Right renal cortex interstitium (tissue), 3 donors: ENCODE results near the gene CNTROB. TPM values are rescaled to one million over a fixed set of nuclear protein-coding genes. Genes with fewer than 3 reads are reported as not detected.

Source experiments
- DNase-seq, 3 donors: peaks; one replicate each; pipeline ENCODE4 v3.0.0-alpha.2; 2013; ENCODE audit warnings: low read depth in 3 of 3, low spot score in 2 of 3
- polyA plus RNA-seq, 3 donors: library from polyadenylated mRNA; unstranded; fragments of 120-200 nt; gene quantifications; one replicate each; pipeline ENCODE4 v1.2.1, GENCODE V29; 2013; ENCODE audit not compliant: insufficient read length in 3 of 3

CNTROB gene
- 10 to 100 TPM; 48.1 to 49.6 (median 48.6) TPM for polyA plus RNA-seq

DNA sequence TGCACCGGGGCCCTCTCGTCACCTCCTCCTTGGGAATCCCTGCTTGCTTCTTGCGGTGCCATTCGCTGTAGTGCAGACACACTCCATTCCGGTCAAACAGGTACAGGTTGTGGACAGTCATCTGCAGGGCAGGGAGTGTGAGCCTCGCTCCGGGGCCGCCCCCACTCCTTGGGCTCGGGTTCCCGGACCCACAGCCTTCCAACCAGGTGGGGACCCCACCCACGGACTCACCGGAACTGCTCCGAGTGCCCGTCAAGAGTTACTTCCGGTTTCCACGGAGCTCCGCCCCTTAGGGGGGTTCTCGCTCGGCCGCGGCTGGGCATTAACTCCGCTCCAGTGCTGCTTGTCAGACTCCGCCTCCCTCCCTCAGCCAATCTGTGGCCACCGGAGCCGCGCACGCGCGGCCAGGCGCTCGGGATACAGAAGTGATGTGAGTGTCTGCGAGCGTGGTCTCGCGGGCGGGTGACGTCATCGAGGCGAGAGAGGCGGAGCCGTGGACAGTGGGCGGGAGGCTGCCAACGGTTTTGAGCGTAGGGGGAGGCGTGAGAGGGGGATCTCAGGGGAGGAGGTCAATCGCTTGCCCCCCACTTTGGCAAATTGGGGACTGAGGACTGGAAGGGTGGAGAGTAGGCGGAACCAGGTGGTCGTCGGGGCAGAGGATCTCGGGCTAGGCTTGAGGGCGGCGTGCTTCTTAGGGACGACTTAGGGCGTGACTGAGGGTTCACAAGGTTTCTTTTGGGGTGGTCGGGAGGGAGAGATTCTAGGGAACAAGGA, at the start of gene CNTROB, which contains the start of gene TRAPPC1:
TSS of gene CNTROB (plus strand) at position 498 of the 774 bp plus-strand sequence. CDS start 874 bp downstream, outside the sequence.
TSS of gene TRAPPC1 (minus strand) at position 238 of the 774 bp plus-strand sequence. CDS start at position 121, 117 bp downstream.
- peak; percentile 97 to 98 (median 98) for DNase-seq

GRCh38 chr17:7882629-7883028, 49.4 kb upstream of the CNTROB start:
- DNase-seq, result no peak

DNA sequence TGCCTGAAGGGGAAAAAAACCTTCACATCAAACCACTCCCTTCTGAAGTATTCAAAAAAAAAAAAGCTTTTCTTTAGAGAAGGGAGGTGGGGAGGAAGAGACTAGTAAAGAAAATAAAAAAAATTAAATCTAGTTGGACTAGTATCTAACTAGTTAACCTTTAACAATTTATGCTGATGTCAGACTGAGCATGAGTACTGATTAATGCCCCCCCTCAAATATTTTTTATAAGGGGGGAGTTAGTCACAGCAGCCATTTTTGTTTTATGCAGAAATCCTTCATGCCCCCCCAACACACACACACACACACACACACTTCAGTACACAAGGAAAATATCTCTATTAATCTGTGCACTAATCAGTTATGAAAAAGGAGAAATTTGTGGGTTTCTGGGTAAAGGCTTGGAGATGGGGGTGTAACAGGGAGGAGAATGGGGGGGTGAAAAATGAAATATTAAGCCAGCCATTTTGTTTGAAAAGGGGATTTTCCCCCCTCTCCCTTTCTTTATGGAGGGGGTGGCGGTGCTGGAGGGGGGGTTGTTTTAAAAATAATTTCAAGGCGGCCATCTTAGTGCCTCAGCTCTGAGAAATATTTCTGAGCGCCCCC, 48.1 kb upstream of the CNTROB start:
- DNase-seq, result peak in 2 of 3 donors; percentile 44 to 47

DNA sequence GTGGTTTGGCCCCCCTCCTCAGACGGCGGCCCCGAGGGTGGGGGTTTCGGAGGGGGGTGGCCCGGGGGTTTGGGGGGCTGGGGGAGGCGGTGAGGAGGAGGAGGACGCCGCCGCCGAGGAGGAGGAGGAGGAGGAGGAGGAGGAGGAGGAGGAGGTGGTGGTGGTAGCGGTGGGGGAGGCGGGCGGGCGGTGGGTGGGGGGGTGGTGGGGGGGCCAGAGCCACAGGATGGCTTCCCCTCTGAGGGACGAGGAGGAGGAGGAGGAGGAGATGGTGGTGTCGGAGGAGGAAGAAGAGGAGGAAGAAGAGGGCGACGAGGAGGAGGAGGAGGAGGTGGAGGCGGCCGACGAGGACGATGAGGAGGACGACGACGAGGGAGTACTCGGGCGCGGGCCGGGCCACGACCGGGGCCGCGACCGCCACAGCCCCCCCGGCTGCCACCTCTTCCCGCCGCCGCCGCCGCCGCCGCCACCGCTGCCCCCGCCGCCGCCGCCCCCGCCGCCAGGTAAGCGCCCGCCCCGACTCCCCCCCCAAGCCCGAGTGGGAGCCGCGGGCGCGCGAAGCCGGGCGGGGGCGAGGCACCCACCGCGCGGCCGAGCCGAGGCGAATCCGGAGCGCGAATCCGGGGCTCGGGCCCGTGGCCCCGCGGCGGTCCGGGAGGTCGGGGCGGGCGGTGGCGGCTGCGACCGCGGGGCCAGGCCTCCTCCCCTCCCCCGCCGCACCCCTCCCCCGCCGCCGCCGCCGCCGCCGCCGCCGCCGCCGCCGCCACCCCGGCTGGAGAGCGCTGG, 47.2 kb upstream of the CNTROB start:
- DNase-seq, result no peak

- peak in 2 of 3 donors; percentile 57 to 68 for DNase-seq
These were observed 46.4 kb upstream of the CNTROB start for GRCh38 chr17:7885367-7886226.

GRCh38 chr17:7886227-7887037, 45.6 kb upstream of the CNTROB start:
- peak; percentile 19 to 58 (median 41) for DNase-seq

DNA sequence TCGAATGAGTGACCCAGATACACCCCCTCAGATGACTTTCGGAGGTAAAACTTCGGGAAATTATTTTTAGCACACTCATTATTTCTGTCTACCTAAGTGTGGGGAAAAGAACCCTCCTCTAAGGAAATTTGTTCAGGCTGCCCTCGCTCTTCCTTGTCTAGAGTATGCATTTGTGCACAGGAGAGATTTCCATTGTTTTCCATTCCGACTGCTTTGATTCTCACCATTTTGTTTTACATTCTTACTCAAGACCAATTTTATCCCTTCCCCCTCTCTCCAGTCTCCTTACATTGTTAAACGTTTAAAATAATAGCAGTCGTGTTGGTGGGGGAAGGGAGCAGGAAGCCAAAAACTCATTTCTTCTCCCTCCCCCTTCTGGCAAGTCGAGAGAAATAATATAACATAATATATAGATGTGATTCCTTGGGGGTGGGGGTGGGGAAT, 44.9 kb upstream of the CNTROB start:
- peak in 1 of 3 donors; percentile 93 for DNase-seq

- peak; percentile 56 to 96 (median 94) for DNase-seq
These were observed 44.4 kb upstream of the CNTROB start for GRCh38 chr17:7887482-7888183.

DNA sequence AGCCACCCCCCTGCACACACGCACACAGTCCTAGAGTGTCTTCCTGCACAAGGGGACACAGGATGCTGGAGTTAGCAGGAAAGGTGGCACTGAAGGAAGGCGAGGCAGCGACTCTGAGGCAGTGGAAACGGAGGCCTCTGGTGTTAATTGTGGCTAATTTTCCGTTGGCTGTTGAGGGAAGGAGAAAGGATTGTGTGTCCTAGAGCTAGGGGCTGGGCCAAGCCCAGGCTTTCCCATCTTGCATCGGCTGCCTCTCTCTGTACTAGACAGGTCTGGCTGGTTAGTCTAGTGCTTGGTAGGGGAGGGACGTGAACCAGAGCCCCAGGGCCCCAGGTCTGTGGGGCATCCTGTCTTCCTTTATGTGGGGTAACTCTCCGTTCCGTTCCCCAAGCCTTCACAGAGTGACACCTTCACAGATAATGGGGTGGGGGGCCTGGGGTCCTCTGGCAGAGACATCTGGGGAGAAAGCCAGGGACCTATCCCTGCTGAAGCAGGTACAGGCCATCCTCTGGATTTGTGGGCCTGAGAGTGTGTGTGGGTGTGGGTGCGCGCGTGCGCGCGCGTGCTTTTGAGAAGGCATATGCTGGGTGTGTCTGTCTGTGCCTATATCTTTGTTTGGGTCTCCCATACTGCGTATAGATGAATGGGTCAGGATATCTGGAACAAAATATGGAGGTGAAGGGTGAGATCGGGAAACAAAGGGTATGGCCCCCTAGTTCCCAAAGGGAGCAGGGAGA, 43.7 kb upstream of the CNTROB start, which contains the start of gene CHD3:
TSS of gene CHD3 (plus strand) at position 606 of the 737 bp plus-strand sequence. CDS start 212 bp downstream, outside the sequence.
- no peak for DNase-seq

DNA sequence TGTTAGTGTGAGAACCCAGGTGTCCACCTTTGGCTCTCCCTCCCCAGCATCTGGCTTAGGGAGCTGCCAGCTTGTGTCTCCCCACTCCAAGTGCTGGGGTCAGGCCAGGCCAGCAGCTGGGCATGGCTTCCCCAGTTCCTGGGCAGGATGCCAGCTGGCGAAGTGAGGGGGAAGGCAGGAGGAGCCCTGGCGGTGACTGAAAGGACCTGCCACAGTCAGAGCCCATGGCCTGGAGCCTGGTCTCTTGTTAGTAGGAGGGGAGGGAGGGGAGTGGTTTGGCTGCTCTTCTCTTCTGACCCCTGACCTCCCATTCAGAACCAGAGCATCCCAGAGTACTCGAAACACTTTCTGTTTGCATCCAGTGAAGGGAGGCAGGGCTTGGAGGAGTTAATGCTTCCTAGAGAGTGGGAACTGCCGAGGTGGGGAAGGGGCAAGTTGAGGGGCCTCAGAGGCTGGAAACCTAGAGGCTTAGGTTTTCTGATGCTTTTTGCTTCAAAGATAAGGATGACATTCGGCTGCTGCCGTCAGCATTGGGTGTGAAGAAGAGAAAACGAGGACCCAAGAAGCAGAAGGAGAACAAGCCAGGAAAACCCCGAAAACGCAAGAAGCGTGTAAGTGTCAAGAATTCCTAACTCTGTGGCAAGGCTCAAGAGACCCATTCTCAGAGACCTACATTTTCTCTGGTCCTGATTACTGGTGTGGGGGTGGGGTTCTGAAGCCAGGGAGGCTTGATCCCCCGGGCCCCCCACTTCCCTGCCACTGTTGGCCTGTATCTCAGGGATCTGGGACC, 42.6 kb upstream of the CNTROB start:
- DNase-seq, result peak; percentile 41 to 76 (median 71)

DNA sequence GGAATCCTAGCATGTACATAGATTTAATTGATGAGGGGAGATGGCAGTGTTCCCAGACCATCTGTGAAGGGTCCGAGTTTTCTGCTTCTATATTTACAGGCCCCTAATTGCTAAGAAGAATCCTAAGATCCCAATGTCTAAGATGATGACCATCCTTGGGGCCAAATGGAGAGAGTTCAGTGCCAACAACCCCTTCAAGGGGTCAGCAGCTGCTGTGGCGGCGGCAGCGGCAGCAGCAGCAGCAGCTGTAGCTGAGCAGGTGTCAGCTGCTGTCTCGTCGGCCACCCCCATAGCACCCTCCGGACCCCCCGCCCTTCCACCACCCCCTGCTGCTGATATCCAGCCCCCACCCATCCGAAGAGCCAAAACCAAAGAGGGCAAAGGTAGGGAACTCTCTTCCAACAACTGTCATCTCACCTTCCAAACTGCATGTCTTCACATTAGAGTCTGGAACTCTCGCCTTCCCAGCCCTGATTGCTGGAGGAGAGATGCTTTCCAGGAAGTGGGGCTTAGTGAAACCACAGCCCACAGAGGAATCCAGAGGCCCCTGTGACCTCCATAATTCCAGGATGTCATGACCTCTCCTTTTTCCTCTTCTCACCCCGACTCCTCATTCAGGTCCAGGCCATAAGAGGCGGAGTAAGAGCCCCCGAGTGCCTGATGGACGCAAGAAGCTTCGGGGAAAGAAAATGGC, 38.7 kb upstream of the CNTROB start:
- no peak for DNase-seq

DNA sequence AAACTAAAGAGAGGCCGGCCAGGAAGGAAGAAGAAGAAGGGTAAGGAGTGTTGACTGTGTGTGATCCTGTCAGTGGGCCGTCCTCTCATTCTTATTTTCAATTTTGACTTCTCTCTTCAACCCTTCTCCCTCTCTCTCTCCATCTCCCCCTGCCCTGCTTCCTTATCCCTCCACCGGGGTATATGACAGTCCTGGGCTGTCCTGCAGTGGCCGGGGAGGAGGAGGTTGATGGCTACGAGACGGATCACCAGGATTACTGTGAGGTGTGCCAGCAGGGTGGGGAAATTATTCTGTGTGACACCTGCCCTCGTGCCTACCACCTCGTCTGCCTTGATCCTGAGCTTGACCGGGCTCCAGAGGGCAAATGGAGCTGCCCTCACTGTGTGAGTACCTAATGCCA, 37.8 kb upstream of the CNTROB start:
- no peak for DNase-seq

DNA sequence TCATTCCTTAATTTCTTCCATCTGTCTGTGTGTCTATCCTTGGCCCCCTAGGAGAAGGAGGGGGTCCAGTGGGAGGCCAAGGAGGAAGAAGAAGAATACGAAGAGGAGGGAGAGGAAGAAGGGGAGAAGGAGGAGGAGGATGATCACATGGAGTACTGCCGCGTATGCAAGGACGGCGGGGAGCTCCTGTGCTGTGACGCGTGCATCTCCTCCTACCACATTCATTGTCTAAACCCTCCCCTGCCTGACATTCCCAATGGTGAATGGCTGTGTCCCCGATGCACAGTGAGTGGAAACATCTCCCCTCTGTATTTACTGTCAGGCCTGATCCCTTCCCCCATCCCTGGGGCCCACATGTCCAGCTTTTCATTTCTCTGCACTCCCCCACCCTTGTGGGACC, 37.1 kb upstream of the CNTROB start:
- no peak for DNase-seq

GRCh38 chr17:7897090-7897489, 34.9 kb upstream of the CNTROB start:
- no peak for DNase-seq

DNA sequence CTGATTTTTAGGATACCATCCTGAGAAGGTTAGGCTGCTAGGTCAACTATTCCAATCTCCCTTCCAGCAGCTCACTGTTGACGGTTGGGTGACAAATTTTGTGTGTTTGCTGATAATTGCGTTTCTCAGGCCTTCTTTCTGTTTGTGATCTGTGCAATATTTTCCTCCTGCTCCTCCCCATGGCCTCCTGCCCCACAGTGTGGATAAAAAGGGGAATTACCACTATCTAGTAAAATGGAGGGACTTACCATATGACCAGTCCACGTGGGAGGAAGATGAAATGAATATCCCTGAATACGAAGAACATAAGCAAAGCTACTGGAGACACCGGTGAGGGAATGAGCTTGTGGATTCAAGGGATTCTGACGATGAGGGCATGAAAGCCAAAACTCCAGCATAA, 34.2 kb upstream of the CNTROB start:
- no peak for DNase-seq
